Left lung (tissue), 10 donors: Measurements from ENCODE around the gene DDIAS. TPM values are rescaled to one million over a fixed set of nuclear protein-coding genes. Genes with fewer than 3 reads are reported as not detected.
A peak's percentile ranks its signal among the peaks of the same experiment; 100 is the strongest.

Experiments
- ATAC-seq: fragments of 200-7000 bp; cut with Tn5 transposase; one replicate; pipeline ENCODE4 v1.9.1; 2020; ENCODE audit warnings: moderate library complexity
- DNase-seq, 4 donors: peaks; one replicate each; pipeline ENCODE4 v3.0.0-alpha.2; 2013 to 2020
- H3K27ac ChIP-seq, 2 donors: fragments of 200-600 bp; sonication (generic) in 1 of 2; one replicate each; pipeline versions ENCODE4 v1.5.0 to v1.8.0; 2020 to 2021
- H3K27me3 ChIP-seq, 2 donors: fragments of 200-600 bp; sonication (generic) in 1 of 2; one replicate each; pipeline versions ENCODE4 v1.5.0 to v1.8.0; 2020 to 2021
- H3K36me3 ChIP-seq, 2 donors: fragments of 200-600 bp; sonication (generic) in 1 of 2; one replicate each; pipeline versions ENCODE4 v1.5.0 to v1.8.0; 2020 to 2021
- H3K4me1 ChIP-seq, 2 donors: fragments of 200-600 bp; one replicate each; pipeline ENCODE4 v1.8.0; 2021
- H3K4me3 ChIP-seq, 2 donors: fragments of 200-600 bp; sonication (generic) in 1 of 2; one replicate each; pipeline versions ENCODE4 v1.5.0 to v1.8.0; 2020 to 2021; ENCODE audit warnings: mild to moderate bottlenecking in 1 of 2
- H3K9me3 ChIP-seq, 2 donors: fragments of 200-600 bp; sonication (generic) in 1 of 2; one replicate each; pipeline versions ENCODE4 v1.5.0 to v1.8.0; 2020 to 2021
- intact Hi-C, 2 donors: fragments of 100-400 bp; cut with DNase I; formaldehyde crosslinking; loops; one replicate each; pipeline versions ENCODE4 v1.11.2 to v1.14.2; 2022
- polyA plus RNA-seq, 6 donors: library from polyadenylated mRNA; unstranded; fragments of 120-200 nt; gene quantifications; one replicate each; pipeline ENCODE4 v1.2.1, GENCODE V29; 2013; ENCODE audit not compliant: insufficient read length in 6 of 6
- total RNA-seq, 2 donors: library from RNA; stranded (reverse); fragmentation: NEBNext Ultra II Directional; extraction: Animal tissue kit (Norgen Biotek cat#: 25700); gene quantifications; one replicate each; pipeline ENCODE4 v1.2.1, GENCODE V29; 2021
- TF ChIP-seq, protein P1 (sequence below), 2 donors: fragments of 200-600 bp; sonication (generic) in 1 of 2; IDR thresholded peaks; one replicate each; pipeline versions ENCODE4 v1.5.0 to v1.8.0; 2021; ENCODE audit warnings: antibody characterized with exemption in 2 of 2
- donor health status: DM: no; HTN: yes; CAD: no.
- donor health status: DM: no; HTN: no; CAD: no.

DDIAS gene
- total and polyA plus RNA-seq, 8 donors: 2.9 to 7.3 (median 5.3) TPM

DNA sequence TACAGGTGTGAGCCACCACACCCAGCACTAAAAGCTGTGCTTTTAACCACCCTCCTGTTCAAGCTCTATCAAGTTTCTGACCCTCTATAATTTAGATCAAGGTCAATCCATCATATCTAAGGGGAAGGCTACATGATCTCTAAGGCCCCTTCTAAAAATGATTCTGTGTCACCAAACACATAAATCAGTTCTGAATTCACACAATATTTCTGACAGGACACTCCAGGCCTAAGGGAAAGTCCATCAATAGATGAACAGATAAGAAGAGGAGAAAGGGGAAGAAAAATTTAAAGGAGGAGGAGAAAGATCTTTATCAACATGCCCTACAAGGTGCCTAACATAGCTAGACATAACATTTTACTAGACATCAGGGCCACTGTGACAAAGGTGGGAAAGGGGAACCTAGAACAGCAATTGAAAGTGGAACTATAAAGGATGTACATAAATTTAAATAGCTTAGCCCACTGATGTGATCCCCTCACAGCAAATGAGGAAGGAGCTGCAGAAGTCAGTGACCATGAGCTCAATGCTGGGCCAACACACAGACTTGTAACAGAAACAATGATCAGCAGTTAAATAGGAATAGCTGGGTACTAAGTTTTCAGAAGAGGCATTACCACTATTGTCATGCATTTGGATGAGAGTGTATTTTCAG lies 6.0 kb upstream of the DDIAS start:
- no peaks in the 10 kb centered on the region for H3K36me3 ChIP-seq
- no peak for DNase-seq
- no peaks in the 10 kb centered on the region for H3K27me3 ChIP-seq
- intact Hi-C loops: no loop called here
- ATAC-seq: no peak
- H3K27ac ChIP-seq: peak overlapping the region in 1 of 2 donors; percentile 61
- H3K4me1 ChIP-seq: peaks cover 9 to 70% of the 10 kb centered on the region in 2 donors
- H3K4me3 ChIP-seq: no peak overlapping the region
- TF ChIP-seq, protein P1, sequence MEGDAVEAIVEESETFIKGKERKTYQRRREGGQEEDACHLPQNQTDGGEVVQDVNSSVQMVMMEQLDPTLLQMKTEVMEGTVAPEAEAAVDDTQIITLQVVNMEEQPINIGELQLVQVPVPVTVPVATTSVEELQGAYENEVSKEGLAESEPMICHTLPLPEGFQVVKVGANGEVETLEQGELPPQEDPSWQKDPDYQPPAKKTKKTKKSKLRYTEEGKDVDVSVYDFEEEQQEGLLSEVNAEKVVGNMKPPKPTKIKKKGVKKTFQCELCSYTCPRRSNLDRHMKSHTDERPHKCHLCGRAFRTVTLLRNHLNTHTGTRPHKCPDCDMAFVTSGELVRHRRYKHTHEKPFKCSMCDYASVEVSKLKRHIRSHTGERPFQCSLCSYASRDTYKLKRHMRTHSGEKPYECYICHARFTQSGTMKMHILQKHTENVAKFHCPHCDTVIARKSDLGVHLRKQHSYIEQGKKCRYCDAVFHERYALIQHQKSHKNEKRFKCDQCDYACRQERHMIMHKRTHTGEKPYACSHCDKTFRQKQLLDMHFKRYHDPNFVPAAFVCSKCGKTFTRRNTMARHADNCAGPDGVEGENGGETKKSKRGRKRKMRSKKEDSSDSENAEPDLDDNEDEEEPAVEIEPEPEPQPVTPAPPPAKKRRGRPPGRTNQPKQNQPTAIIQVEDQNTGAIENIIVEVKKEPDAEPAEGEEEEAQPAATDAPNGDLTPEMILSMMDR (IDR thresholded peaks at IDR 0.05): no peak
- H3K9me3 ChIP-seq: no peaks in the 10 kb centered on the region

DNA sequence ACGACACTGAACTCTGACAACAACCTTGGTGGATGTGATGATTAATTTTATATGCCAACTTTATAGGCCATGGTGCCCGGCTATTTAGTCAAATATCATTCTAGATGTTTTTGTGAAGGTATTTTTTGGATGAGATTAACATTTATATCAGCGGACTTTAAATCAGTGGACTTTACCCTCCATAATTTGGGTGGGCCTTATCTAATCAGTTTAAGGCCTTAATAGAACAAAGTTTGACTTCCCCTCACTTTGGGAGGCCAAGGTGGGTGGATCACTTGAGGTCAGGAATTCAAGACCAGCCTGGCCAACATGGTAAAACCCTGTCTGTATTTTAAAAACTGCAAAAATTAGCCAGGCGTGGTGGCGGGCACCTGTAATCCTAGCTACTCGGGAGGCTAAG lies 5.4 kb upstream of the DDIAS start:
- no peaks in the 10 kb centered on the region for H3K27me3 ChIP-seq
- intact Hi-C loops: no loop called here
- peaks cover 9 to 63% of the 10 kb centered on the region in 2 donors for H3K4me1 ChIP-seq
- peak overlapping the region in 1 of 2 donors; percentile 61 for H3K27ac ChIP-seq
- H3K36me3 ChIP-seq: no peaks in the 10 kb centered on the region
- DNase-seq (no peak), ATAC-seq (no peak)
- no peaks in the 10 kb centered on the region for H3K9me3 ChIP-seq
- H3K4me3 ChIP-seq: no peak overlapping the region
- TF ChIP-seq, protein P1 (IDR thresholded peaks at IDR 0.05): no peak

DNA sequence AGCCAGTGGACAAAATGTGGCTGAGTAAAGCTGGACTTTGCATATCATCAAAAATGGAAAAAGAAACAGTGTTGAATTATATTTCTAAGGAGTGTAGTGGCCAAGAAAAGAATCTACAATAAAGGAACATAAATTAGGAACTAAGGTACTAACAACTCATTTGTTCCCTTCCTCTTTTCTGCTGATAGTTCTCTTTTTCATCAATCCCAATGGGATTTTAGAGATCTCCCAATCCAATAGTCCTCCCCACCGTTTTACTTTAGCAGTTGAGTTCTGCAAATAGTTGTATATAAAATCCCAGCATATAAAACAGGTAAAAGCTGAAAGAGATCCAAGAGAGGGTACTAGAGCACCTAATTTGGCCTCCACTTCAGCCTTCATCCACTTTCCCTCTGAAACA lies 3.3 kb upstream of the DDIAS start:
- peak overlapping the region in 1 of 2 donors; percentile 68 for H3K4me3 ChIP-seq
- H3K9me3 ChIP-seq: no peaks in the 10 kb centered on the region
- intact Hi-C loops: no loop called here
- no peak for ATAC-seq
- H3K4me1 ChIP-seq: peaks cover 9 to 62% of the 10 kb centered on the region in 2 donors
- no peaks in the 10 kb centered on the region for H3K36me3 ChIP-seq
- H3K27me3 ChIP-seq: no peaks in the 10 kb centered on the region
- no peak for DNase-seq
- H3K27ac ChIP-seq: no peak overlapping the region
- TF ChIP-seq, protein P1 (IDR thresholded peaks at IDR 0.05): no peak

DNA sequence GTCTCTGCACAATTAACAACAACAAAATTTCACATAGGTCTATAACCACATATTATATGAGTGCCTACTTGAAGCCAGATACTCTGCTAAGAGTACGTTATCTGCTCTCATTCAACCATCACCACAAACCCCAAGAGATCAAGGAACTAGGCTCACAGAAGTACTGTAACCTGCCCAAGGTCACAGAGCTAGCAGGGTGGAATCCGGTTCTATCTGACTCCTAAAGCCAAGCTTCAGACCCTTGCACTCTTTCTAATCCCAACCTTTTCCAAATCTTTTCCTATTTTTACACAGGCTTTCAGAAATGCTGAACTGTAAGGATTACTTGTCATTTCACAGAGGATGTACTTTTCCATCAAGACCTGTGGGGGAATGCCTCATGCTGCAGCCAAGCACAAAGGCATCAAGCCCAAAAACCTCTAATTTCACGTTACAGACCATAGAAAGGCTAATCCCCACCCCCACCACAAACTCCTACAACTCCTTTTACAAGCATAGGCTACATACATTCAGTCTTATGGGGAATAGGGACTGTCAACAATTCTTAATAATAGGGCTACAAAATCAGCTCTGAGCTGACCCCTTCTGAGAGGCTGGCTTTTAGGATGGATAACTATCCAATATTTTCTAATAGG lies 2.2 kb upstream of the DDIAS start:
- H3K9me3 ChIP-seq: no peaks in the 10 kb centered on the region
- H3K27ac ChIP-seq: peak overlapping the region in 1 of 2 donors; percentile 98
- ATAC-seq: no peak
- H3K36me3 ChIP-seq: no peaks in the 10 kb centered on the region
- intact Hi-C loops: no loop called here
- no peaks in the 10 kb centered on the region for H3K27me3 ChIP-seq
- no peak for DNase-seq
- peaks cover 9 to 58% of the 10 kb centered on the region in 2 donors for H3K4me1 ChIP-seq
- H3K4me3 ChIP-seq: peak overlapping the region; percentile 61 to 68
- TF ChIP-seq, protein P1 (IDR thresholded peaks at IDR 0.05): no peak

DNA sequence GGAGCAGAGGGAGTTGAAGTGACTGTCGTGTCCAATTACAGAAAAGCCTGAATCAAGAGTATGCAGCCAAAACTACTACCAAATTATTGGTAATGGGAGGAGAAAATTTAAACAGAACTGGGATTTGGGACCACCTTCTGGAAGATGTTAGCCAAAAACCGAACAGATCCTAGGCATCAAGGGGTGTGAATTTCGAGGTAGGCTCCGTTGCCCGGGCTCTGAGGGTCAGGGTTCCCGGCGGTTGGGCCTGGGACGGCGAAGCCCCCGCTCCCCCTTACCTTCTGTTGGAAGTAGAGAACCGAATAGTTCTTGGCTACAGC lies 1.6 kb upstream of the DDIAS start:
- no peak for ATAC-seq
- H3K27ac ChIP-seq: peak overlapping the region; percentile 79 to 98
- intact Hi-C loops: loop anchor here in 1 of 2 donors (10.0 kb wide), 1 partner anchor 355 kb away; no protein-coding TSS in a partner anchor
- H3K27me3 ChIP-seq: no peaks in the 10 kb centered on the region
- peak overlapping the region; percentile 61 to 68 for H3K4me3 ChIP-seq
- H3K4me1 ChIP-seq: peaks cover 9 to 58% of the 10 kb centered on the region in 2 donors
- no peak for DNase-seq
- TF ChIP-seq, protein P1 (IDR thresholded peaks at IDR 0.05): no peak
- H3K9me3 ChIP-seq: no peaks in the 10 kb centered on the region
- H3K36me3 ChIP-seq: no peaks in the 10 kb centered on the region
